ENCODE measurements around the gene CIZ1. TPM values are rescaled to one million over a fixed set of nuclear protein-coding genes. Genes with fewer than 3 reads are reported as not detected.

Gene CIZ1
- total and polyA plus RNA-seq, 2 of the 13 experiments (the other 11 are each of a cell fraction or from before 2014, with no cell fraction given) = 30.6 to 50.3 TPM

DNA sequence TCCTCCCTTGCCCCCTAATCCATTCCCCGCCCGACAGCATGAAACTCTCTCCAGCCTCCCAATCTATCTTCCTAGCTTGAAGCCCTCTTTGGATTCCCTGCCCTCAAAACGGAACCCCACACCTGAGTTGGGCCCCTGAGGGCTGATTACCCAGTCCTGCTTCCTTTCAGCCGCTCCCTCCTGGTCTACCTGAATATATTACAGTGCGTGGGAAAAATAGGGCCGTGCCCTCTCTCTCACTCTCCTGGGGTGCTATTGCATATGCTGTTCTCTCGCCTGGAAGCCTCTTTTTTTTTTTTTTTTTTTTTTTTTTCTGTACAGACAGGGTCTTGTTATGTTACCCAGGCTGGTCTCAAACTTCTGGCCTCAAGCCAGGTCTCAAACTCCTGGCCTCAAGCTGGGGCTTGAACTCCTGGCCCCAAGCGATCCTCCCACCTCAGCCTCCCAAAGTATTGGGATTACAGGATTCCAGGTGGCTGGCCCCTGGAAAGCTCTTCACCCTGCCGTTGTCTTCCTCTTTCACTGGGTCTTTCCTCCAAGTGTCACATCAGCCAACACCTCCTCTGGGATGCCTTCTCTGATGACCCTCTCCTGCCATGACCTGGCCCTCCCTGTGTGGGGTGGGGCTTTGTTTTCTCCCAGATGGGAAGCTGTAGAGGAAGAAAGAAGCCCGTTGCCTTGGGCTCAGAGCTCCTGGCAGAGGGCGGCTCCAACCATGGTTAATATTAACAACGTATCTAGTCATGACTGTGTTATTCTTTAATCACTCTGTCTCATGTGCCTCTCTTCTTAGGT is 20.0 kb upstream of the CIZ1 start (continued):
- TF ChIP-seq, protein P1, sequence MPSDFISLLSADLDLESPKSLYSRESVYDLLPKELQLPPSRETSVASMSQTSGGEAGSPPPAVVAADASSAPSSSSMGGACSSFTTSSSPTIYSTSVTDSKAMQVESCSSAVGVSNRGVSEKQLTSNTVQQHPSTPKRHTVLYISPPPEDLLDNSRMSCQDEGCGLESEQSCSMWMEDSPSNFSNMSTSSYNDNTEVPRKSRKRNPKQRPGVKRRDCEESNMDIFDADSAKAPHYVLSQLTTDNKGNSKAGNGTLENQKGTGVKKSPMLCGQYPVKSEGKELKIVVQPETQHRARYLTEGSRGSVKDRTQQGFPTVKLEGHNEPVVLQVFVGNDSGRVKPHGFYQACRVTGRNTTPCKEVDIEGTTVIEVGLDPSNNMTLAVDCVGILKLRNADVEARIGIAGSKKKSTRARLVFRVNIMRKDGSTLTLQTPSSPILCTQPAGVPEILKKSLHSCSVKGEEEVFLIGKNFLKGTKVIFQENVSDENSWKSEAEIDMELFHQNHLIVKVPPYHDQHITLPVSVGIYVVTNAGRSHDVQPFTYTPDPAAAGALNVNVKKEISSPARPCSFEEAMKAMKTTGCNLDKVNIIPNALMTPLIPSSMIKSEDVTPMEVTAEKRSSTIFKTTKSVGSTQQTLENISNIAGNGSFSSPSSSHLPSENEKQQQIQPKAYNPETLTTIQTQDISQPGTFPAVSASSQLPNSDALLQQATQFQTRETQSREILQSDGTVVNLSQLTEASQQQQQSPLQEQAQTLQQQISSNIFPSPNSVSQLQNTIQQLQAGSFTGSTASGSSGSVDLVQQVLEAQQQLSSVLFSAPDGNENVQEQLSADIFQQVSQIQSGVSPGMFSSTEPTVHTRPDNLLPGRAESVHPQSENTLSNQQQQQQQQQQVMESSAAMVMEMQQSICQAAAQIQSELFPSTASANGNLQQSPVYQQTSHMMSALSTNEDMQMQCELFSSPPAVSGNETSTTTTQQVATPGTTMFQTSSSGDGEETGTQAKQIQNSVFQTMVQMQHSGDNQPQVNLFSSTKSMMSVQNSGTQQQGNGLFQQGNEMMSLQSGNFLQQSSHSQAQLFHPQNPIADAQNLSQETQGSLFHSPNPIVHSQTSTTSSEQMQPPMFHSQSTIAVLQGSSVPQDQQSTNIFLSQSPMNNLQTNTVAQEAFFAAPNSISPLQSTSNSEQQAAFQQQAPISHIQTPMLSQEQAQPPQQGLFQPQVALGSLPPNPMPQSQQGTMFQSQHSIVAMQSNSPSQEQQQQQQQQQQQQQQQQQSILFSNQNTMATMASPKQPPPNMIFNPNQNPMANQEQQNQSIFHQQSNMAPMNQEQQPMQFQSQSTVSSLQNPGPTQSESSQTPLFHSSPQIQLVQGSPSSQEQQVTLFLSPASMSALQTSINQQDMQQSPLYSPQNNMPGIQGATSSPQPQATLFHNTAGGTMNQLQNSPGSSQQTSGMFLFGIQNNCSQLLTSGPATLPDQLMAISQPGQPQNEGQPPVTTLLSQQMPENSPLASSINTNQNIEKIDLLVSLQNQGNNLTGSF (CRISPR knock-in tag; IDR thresholded peaks at IDR 0.05) = no peak

GRCh38 chr9:128208946-128209669 is 17.7 kb upstream of the CIZ1 start:
- Histone ChIP-seq H3K9ac (ENCODE audit: insufficient read depth, low read depth, low read length) (no peak overlapping the region), H3K4me1 (ENCODE audit: insufficient read depth, low read length) (peaks cover 51% of the 10 kb centered on the region), H4K20me1 (ENCODE audit: insufficient read depth, low read length) (no peaks in the 10 kb centered on the region), H3K27ac (ENCODE audit: extremely low read length, insufficient read depth, low read length) (no peak overlapping the region), H3K27me3 (ENCODE audit: control insufficient read depth in 1 of 2, insufficient read depth in 2 of 2, low read length in 2 of 2) (peaks cover 7 to 28% of the 10 kb centered on the region in 2 experiments; a peak in 4 of 5 replicates), H3K4me3 (replicated peaks in 1 of 3; ENCODE audit: insufficient read depth in 1 of 3, low read depth in 2 of 3, low read length in 3 of 3) (no peak overlapping the region), H3K36me3 (replicated peaks in 1 of 2; ENCODE audit: control insufficient read depth in 1 of 2, insufficient read depth in 2 of 2, low read length in 2 of 2) (no peaks in the 10 kb centered on the region), H3K4me2 (ENCODE audit: low read depth, low read length) (no peak overlapping the region), H2AFZ (ENCODE audit: low read length) (no peak overlapping the region), H3K9me3 (ENCODE audit: low read length) (no peaks in the 10 kb centered on the region), H3K79me2 (ENCODE audit: insufficient read depth, low read length) (no peaks in the 10 kb centered on the region)
- ChIA-PET POLR2A (no interaction called here), CTCF (ENCODE audit: low intra/inter-chr PET ratio, low total read pairs) (no interaction called here)
- TF ChIP-seq ATF2 (CRISPR knock-in tag; IDR thresholded peaks at IDR 0.05) = no peak
- TF ChIP-seq ZNF121 (CRISPR knock-in tag; IDR thresholded peaks at IDR 0.05) = no peak
- TF ChIP-seq SUZ12 (IDR thresholded peaks at IDR 0.05; ENCODE audit: low read depth, low read length) = no peak
- FAIRE-seq = no peak
- DNase-seq (ENCODE audit: low spot score) = no peak
- intact Hi-C loops (cut with micrococcal nuclease; ENCODE audit: unreplicated experiment) = no loop called here
- in situ Hi-C loops (cut with HindIII; ENCODE audit: extremely low pct_ligation_motif_present, low pct_unique_long_range_greater_than_20kb) = no loop called here
- BruUV-seq (replicated peaks) = no TSS peak
- WGBS (ENCODE audit: low lambda C conversion rate) = 38% methylated on average over 11 of the region's 15 CpGs
- no peak for ATAC-seq

All from HepG2 (cell line).